Stimulated activated naive CD4-positive, alpha-beta T cell treated with Interleukin-2 at 50 U/mL for 16 hours (primary cell): ENCODE measurements around the gene KCNH2.

Source experiments
- DNase-seq: peaks from one replicate; lab custom pipeline; 2025; lab: John Stamatoyannopoulos, UW

KCNH2 gene

GRCh38 chr7:150994141-150994837, 16.2 kb upstream of the KCNH2 start:
- no peak for DNase-seq

DNA sequence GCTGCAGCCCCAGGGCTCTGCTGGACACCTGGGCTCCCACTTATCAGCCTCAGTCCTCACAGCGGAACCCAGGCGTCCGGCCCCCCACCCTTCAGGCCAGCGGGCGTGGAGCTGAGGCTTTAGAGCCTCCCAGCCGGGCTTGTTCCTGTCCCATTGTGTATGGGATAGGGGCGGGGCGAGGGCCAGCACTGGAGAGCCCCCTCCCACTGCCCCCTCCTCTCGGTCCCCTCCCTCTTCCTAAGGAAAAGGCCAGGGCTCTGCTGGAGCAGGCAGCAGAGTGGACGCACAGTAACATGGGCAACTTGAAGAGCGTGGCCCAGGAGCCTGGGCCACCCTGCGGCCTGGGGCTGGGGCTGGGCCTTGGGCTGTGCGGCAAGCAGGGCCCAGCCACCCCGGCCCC, 15.4 kb upstream of the KCNH2 start:
- no peak for DNase-seq

- DNase-seq, result no peak
Measured at GRCh38 chr7:150992833-150993302, 14.7 kb upstream of the KCNH2 start.

GRCh38 chr7:150992051-150992640, 14.0 kb upstream of the KCNH2 start:
- DNase-seq, result no peak

- no peak for DNase-seq
Measured at GRCh38 chr7:150990416-150991186, 12.5 kb upstream of the KCNH2 start, which contains the start of gene NOS3. NOS3 (plus strand) TSS chr7:150991017; CDS start chr7:150993804, 2,787 bp downstream.

GRCh38 chr7:150989456-150989855, 11.3 kb upstream of the KCNH2 start:
- no peak for DNase-seq

DNA sequence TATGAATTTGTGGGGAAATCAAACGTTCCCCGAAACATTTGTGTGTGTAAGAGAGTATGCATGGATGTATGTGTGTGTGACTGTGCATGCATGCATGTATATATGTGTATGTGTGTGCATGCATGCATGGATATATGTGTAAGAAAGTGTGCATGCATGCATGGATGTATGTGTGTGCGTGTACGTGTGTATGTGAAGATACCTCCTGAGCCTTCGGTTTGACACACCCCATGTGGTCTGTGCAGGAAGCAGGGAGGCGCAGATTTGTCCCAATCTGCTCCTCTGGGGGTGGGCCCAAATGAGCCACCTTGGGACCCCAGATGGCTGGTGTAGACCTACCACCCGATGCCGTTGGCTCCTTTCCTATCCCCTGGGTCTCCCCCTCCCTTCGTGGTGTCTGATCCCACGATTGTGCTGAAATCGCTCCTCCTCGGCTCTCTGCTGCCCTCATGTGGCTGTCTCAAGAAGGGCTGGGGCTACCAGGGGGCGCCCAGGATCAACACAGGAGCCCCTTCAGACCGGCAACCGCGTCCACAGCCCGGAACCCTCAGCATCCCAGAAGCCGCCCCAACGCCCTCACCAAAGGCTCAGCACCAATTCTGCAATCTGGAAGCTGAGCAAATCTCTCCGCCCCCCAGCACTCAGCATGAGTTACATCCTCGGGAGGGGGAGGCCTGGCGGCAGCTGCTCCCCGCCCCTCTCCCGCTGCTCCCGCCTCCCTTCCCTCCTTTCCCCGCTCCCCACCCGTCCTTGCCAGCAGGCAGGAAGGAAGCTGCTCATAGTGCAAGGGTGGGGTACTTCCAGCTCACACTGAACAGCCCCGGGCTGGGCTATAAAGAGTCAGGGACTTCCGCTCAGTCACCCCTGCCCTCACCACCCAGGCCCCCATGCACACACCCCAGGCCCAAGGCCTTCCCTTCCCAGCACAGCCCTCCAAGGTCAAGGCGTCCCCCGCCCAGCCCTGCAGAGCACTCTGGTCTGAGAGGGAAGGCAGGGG, 10.4 kb upstream of the KCNH2 start:
- DNase-seq, result peak; percentile 55

DNA sequence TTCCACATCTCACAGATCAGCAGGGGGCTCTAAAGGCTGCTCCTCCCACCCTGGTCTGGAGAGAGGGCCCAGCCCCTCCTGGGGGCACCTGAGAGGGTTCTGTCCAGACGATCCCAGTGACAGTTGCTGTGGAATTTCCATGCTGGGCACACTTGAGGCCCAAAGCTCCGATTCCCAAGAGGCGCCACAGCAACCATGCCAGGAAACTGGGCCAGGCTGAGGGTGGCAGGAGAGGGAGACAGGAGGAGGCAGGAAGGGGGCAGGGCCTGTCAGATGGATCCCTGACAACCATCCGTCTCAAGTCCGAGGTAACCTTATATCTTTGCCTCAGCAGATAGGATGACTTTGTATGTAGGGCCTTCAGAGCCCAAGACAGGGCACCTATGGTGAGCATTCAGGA, 8.4 kb upstream of the KCNH2 start:
- no peak for DNase-seq

DNA sequence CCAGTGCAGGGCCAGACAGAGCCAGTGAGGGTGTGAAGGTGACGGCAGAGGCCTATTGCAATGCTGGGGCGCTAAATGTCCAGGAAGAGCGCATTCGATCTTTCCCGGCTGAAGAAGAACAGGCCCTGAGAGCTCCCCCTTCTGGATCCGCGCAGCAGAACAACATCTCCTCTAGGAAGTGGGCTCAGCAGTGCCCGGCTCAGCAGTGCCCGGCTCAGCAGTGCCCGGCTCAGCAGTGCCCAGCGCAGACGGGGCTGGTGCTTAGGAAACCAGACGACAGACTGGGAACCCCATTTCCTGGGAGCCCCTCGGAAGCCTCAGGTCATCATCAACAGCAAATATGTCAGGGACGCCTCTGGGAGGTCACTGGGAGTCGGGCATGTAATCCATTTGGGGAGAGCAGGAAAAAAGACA, 8.0 kb upstream of the KCNH2 start:
- DNase-seq, result peak; percentile 52

DNA sequence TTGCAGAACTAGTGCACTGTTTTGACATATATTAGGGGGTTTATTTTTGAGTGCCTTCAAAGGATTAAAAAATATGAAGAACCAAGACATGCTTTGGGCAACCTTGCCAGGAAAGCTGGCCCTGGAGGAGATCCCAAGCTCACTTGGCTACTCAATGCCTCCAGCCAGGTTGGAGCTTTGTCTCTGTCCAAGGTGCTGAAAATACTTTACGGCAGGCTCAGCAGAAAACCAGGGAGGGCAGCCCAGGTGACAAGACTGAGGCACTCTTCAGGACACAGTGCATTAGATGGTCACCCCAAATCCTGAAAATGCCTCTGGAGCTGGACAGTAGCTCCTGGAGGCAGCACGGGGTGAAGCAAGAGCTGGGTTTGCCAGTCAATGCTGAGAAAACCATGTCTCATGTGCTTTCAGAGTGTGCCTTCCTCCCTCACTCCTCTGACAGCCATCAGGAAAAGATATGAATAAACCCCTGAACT, 5.8 kb upstream of the KCNH2 start:
- no peak for DNase-seq

DNA sequence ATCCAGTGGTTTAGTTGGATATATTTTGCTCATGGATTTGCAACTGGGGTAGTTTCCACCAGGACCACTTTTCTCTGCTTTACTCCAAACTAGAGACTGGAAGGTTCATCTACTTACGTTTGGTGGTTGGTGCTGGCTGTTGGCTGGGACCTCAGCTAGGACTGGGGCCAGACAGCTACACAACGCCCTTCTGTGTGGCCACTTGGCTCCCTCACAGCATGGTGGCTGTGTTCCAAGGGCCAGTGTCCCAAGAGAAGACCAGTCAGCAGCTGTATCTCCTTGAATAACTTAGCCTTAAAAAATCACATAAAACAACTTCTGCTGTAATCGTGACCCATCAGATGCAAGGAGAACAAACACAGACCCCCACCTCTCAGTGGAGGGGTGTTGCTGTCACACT, 4.2 kb upstream of the KCNH2 start:
- DNase-seq, result no peak

DNA sequence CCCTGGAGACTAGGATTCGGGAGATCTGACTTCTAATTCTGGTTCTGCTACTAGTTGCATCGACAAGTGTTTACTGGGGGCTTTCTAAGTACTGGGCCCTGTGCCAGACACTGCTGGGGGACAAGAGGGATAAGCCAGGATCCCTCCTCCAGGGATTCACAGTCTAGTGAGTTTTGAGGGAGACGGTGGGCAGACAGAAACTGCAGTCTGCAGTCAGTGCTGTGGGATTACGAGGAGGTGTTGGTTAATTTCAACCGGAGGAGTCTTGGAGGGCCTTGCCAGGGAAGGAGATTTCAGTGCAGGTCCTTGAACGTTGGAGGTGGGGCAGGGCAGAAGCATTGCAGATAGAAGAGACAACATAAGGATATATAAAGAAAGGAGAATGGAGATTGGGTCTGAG, 3.5 kb upstream of the KCNH2 start:
- DNase-seq, result no peak

- no peak for DNase-seq
Measured at GRCh38 chr7:150980663-150981062, 2.5 kb upstream of the KCNH2 start.

DNA sequence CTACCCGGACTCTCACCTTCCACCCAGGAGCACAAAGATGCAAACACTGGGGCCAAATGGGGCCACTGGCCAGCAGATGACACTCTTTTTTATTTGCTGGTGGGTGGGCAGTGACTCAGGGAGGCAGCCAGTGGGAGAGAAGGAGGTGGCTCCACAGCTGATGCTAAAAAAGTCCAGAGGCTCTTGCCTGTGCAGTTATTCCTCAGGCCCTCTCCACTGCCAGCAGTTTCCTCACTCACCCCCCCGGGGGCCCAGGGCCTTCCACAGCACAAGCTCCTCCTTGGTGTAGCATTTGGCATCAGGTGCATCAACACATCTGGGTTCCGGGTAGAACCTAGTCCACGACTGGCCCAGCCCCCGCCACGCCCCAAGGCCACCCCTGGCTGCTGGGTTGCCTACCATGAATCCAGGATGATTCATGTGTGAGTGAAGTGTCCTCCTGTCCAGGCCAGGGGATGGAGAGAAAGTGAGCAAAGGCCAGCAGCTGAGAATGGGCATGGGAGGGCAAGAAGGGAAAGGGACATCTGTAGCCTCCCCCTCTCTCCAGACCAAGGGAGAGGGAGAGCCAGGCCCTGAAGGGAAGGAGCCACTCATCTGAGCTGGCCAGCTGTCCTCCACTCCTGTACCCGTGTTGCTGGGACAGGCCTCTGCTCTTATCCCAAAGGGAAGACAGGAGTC, 1.7 kb upstream of the KCNH2 start:
- no peak for DNase-seq

GRCh38 chr7:150977382-150978125, 567 bp downstream of the KCNH2 start:
- DNase-seq, result no peak

GRCh38 chr7:150976529-150977381, 1.4 kb downstream of the KCNH2 start:
- DNase-seq, result no peak

DNA sequence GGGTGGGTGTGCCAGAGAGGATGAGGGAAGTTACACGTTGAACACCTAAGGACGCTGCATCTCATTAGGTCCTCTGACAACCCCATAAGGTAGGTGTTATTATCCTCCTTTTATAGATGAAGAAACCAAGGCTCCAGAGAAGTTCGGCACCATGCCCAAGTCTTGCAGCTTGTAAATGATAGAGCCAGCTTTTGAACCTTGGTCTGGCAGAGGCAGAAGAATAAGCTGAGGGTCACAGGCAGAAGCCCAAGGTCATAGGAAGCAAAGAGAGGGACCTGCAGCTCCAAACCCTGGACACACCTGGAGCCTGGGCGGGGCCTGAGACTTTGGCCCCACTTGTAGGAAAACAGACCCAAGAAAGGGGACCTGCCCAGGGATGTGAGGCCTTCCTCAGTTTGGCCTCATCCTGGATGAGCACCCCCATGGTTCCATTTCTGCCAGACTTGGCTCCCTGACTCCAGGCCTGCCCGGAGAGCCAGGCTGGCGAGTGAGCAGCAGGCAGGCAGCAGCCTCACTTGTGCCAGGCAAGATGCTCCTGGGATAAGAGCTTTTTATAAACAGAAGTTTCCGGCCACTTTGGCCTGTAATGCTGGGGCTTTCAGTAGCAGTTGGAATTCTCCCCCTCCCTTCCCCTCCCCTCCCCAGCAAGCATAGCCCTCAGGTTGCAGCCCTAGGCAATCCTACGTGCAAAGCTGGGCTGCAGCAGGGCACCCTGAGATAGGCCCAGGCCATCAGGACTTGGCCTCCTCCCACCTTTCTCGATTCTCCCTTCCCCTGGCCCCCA, 2.4 kb downstream of the KCNH2 start:
- DNase-seq, result no peak
